B cell (primary cell): ENCODE results near the gene POU6F1. TPM values are rescaled to one million over a fixed set of nuclear protein-coding genes. Genes with fewer than 3 reads are reported as not detected.

Experiments
- ATAC-seq: fragments of 200-7000 bp; cut with Tn5 transposase; one replicate; pipeline ENCODE4 v1.10.0; 2021; ENCODE audit warnings: low read depth, mild to moderate bottlenecking, moderate number of reproducible peaks, moderate library complexity
- CTCF ChIA-PET: fragments of 350-600 bp; sonication (Branson Sonifier 250); formaldehyde crosslinking; loops from one replicate; lab custom pipeline; 2021; ENCODE audit warnings: antibody characterized with exemption, inconsistent platforms; lab: Charles Lee
- POLR2A ChIA-PET: fragments of 350-600 bp; sonication (Branson Sonifier 250); formaldehyde crosslinking; loops from one replicate; lab custom pipeline; 2021; ENCODE audit warnings: antibody characterized with exemption; lab: Charles Lee
- DNase-seq: peaks from one replicate; pipeline ENCODE4 v3.0.0; 2013
- H2AFZ ChIP-seq: 2 replicates; pipeline ENCODE4 v1.6.1; 2012; ENCODE audit warnings: mild to moderate bottlenecking, low read depth, low read length; ENCODE audit not compliant: insufficient read depth, poor library complexity, severe bottlenecking
- H3K27ac ChIP-seq, 2 donors: 1 replicate in 1 of 2; 2 replicates in 1 of 2; pipeline ENCODE4 v1.5.1; 2012 to 2013; ENCODE audit warnings: low read length in 2 of 2, mild to moderate bottlenecking in 2 of 2, moderate library complexity in 1 of 2
- H3K27me3 ChIP-seq, 4 experiments: fragments of 200-600 bp in 1 of 4; sonication (generic) in 1 of 4; replicated peaks in 1 of 4; 1 replicate in 2 of 4; 2 replicates in 2 of 4; pipeline versions ENCODE4 v1.6.1 to v1.7.0; 2013 to 2016; ENCODE audit warnings: low read length in 3 of 4, mild to moderate bottlenecking in 2 of 4, mixed read lengths in 1 of 4, moderate library complexity in 1 of 4; ENCODE audit not compliant: insufficient read depth in 4 of 4, control insufficient read depth in 3 of 4; ENCODE audit errors: control extremely low read depth in 1 of 4
- H3K36me3 ChIP-seq, 2 experiments: replicated peaks in 1 of 2; 1 replicate in 1 of 2; 2 replicates in 1 of 2; pipeline versions ENCODE4 v1.6.1 to v1.7.1; 2013; ENCODE audit warnings: low read length in 1 of 2; ENCODE audit not compliant: insufficient read depth in 2 of 2, control insufficient read depth in 1 of 2; ENCODE audit errors: control extremely low read depth in 1 of 2, extremely low read depth in 1 of 2
- H3K4me1 ChIP-seq, 2 donors: fragments of 200-600 bp in 1 of 2; sonication (generic) in 1 of 2; 1 replicate in 1 of 2; 2 replicates in 1 of 2; pipeline versions ENCODE4 v1.5.1 to v1.6.1; 2013 to 2017; ENCODE audit warnings: low read length in 2 of 2; ENCODE audit not compliant: control insufficient read depth in 2 of 2, insufficient read depth in 2 of 2
- H3K4me2 ChIP-seq: replicated peaks from 2 replicates; pipeline ENCODE3; 2012; ENCODE audit warnings: mild to moderate bottlenecking, low read depth, low read length; ENCODE audit not compliant: poor library complexity, severe bottlenecking
- H3K4me3 ChIP-seq, 5 experiments: fragments of 200-600 bp in 1 of 5; sonication (generic) in 1 of 5; 1 replicate in 3 of 5; 2 replicates in 2 of 5; pipeline versions ENCODE4 v1.5.1 to v1.7.0; 2011 to 2016; ENCODE audit warnings: low read length in 4 of 5, mild to moderate bottlenecking in 4 of 5, low read depth in 2 of 5, control low read depth in 1 of 5, moderate library complexity in 1 of 5; ENCODE audit not compliant: insufficient read depth in 1 of 5; ENCODE audit errors: control extremely low read depth in 1 of 5, extremely low read depth in 1 of 5
- H3K79me2 ChIP-seq: fragments of 200-600 bp; sonication (generic); one replicate; pipeline ENCODE4 v1.6.0; 2016; ENCODE audit warnings: low read length; ENCODE audit not compliant: control insufficient read depth, insufficient read depth
- H3K9ac ChIP-seq: fragments of 200-600 bp; sonication (generic); 2 replicates; pipeline ENCODE4 v1.6.1; 2017; ENCODE audit warnings: mild to moderate bottlenecking, low read length, moderate library complexity
- H3K9me3 ChIP-seq, 3 donors: one replicate each; pipeline versions ENCODE4 v1.6.1 to v1.7.1; 2013; ENCODE audit warnings: low read length in 2 of 3; ENCODE audit not compliant: control insufficient read depth in 2 of 3, insufficient read depth in 1 of 3; ENCODE audit errors: control extremely low read depth in 1 of 3
- H4K20me1 ChIP-seq: 2 replicates; pipeline ENCODE4 v1.6.0; 2012; ENCODE audit warnings: mild to moderate bottlenecking, low read length; ENCODE audit not compliant: insufficient read depth, control insufficient read depth, poor library complexity, severe bottlenecking
- H3K27ac Mint-ChIP-seq: one replicate; pipeline ENCODE4 v1.8.0; 2021; ENCODE audit warnings: mixed read lengths
- H3K27me3 Mint-ChIP-seq: one replicate; pipeline ENCODE4 v1.8.0; 2021; ENCODE audit warnings: mixed read lengths
- H3K4me1 Mint-ChIP-seq: one replicate; pipeline ENCODE4 v1.8.0; 2021; ENCODE audit warnings: mixed read lengths
- H3K4me3 Mint-ChIP-seq: one replicate; pipeline ENCODE4 v1.8.0; 2021; ENCODE audit warnings: mixed read lengths
- H3K9me3 Mint-ChIP-seq: one replicate; pipeline ENCODE4 v1.8.0; 2022; ENCODE audit warnings: mixed read lengths; ENCODE audit not compliant: insufficient read depth
- EZH2 ChIP-seq: IDR thresholded peaks from 2 replicates; pipeline ENCODE4 v1.6.1; 2012; ENCODE audit warnings: borderline replicate concordance, low read depth, mild to moderate bottlenecking, moderate library complexity, low read length; ENCODE audit not compliant: insufficient read depth, poor library complexity, severe bottlenecking
- WGBS: methylation state at CpG from one replicate; pipeline ENCODE4 v1.1.5; 2013; ENCODE audit warnings: missing lambda C conversion rate; ENCODE audit not compliant: insufficient coverage; 5-methylcytosine and 5-hydroxymethylcytosine counted together
- intact Hi-C: fragments of 100-400 bp; cut with micrococcal nuclease; formaldehyde crosslinking; loops from one replicate; pipeline ENCODE4 v1.10.0; 2022
- polyA plus RNA-seq: library from polyadenylated mRNA; depleted of rRNA; stranded (reverse); fragments of >200 nt; gene quantifications from 2 replicates; pipeline ENCODE4 v1.2.3, GENCODE V29; 2012
- total RNA-seq, 2 donors: library from RNA; stranded (reverse); fragments of 120-200 nt in 1 of 2; gene quantifications; 1 replicate in 1 of 2; 2 replicates in 1 of 2; pipeline versions ENCODE4 v1.2.3 to v1.2.4, GENCODE V29; 2013 to 2022
- TF ChIP-seq, protein P1 (sequence below): fragments of 200-600 bp; IDR thresholded peaks from one replicate; pipeline ENCODE4 v1.8.0; 2022; ENCODE audit warnings: antibody characterized with exemption, mild to moderate bottlenecking

The POU6F1 gene
- total and polyA plus RNA-seq, 2 donors (not counting 1 experiment from before 2014, with no cell fraction given) = 27.7 to 62.6 TPM

DNA sequence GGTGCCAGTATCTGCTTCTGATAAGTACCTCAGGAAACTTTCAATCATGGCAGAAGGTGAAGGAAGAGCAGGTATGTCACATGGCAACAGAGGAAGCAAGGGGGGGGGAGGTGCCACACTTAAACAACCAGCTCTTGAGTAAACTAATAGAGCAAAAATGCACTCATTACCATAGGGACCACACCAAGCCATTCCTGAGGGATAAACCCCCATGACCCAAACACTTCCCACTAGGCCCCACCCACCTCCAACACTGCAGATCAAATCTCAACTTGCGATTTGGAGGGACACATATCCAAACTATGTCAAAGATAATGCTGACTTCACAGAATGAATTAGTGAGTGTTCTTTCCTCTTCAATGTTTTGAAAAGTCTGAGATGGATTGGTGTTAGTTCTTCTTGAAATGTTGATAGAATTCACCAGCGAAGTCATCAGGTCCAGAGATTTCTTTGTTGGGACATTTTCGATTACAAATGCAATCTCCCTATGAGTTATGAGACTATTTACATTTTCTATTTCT lies 61.6 kb downstream of the POU6F1 start:
- H3K27me3 ChIP-seq = no peaks in the 10 kb centered on the region
- no peaks in the 10 kb centered on the region for H3K36me3 ChIP-seq
- Mint-ChIP-seq H3K4me3 (no peak overlapping the region), H3K27me3 (no peaks in the 10 kb centered on the region), H3K9me3 (no peaks in the 10 kb centered on the region), H3K27ac (no peak overlapping the region), H3K4me1 (peaks cover 15% of the 10 kb centered on the region)
- peaks cover 24% of the 10 kb centered on the region for H3K79me2 ChIP-seq
- ATAC-seq = no peak
- intact Hi-C loops = no loop called here
- no peaks in the 10 kb centered on the region for H3K9me3 ChIP-seq
- TF ChIP-seq EZH2 = no peak
- TF ChIP-seq, protein P1, sequence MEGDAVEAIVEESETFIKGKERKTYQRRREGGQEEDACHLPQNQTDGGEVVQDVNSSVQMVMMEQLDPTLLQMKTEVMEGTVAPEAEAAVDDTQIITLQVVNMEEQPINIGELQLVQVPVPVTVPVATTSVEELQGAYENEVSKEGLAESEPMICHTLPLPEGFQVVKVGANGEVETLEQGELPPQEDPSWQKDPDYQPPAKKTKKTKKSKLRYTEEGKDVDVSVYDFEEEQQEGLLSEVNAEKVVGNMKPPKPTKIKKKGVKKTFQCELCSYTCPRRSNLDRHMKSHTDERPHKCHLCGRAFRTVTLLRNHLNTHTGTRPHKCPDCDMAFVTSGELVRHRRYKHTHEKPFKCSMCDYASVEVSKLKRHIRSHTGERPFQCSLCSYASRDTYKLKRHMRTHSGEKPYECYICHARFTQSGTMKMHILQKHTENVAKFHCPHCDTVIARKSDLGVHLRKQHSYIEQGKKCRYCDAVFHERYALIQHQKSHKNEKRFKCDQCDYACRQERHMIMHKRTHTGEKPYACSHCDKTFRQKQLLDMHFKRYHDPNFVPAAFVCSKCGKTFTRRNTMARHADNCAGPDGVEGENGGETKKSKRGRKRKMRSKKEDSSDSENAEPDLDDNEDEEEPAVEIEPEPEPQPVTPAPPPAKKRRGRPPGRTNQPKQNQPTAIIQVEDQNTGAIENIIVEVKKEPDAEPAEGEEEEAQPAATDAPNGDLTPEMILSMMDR = no peak
- no CpG with 5 or more reads among the region's 3 CpGs for WGBS
- H3K27ac ChIP-seq = no peak overlapping the region
- H3K9ac ChIP-seq = no peak overlapping the region
- peaks cover 15% of the 10 kb centered on the region for H4K20me1 ChIP-seq
- peaks cover 0 to 3% of the 10 kb centered on the region in 2 donors for H3K4me1 ChIP-seq
- H3K4me3 ChIP-seq = no peak overlapping the region
- POLR2A ChIA-PET = no interaction called here
- H2AFZ ChIP-seq = no peak overlapping the region
- DNase-seq = no peak
- no peak overlapping the region for H3K4me2 ChIP-seq
- CTCF ChIA-PET = interaction anchor here (1.3 kb wide), 1 partner anchor 184 kb away, joined by 3 read pairs; no protein-coding TSS in a partner anchor

DNA sequence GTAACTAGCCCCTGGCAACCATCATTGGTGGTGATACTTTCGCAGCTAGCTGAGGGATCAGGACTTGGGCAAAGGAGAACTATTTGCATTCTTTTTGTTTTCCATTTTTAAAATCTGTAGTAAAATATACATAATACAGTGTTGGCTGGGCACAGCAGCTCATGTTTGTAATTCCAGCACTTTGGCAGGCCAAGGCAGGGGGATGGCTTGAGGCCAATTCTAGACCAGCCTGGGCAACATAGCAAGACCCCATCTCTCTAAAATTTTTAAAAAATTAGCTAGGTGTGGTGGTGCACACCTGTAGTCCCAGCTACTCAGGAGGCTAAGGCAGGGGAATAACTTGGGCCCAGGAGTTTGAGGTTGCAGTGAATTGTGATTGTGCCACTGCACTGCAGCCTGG lies 64.9 kb downstream of the POU6F1 start:
- intact Hi-C loops = no loop called here
- peaks cover 0 to 3% of the 10 kb centered on the region in 2 donors for H3K4me1 ChIP-seq
- H3K9ac ChIP-seq = no peak overlapping the region
- no peaks in the 10 kb centered on the region for H3K36me3 ChIP-seq
- Mint-ChIP-seq H3K4me1 (peaks cover 19% of the 10 kb centered on the region), H3K4me3 (no peak overlapping the region), H3K27ac (no peak overlapping the region), H3K9me3 (no peaks in the 10 kb centered on the region), H3K27me3 (no peaks in the 10 kb centered on the region)
- DNase-seq (no peak), ATAC-seq (no peak)
- H3K9me3 ChIP-seq = no peaks in the 10 kb centered on the region
- H3K4me2 ChIP-seq = no peak overlapping the region
- ChIA-PET CTCF (no interaction called here), POLR2A (no interaction called here)
- no peak overlapping the region for H3K4me3 ChIP-seq
- no peaks in the 10 kb centered on the region for H3K79me2 ChIP-seq
- TF ChIP-seq EZH2 = no peak
- TF ChIP-seq, protein P1 = no peak
- no peaks in the 10 kb centered on the region for H3K27me3 ChIP-seq
- H3K27ac ChIP-seq = no peak overlapping the region
- WGBS = no CpG with 5 or more reads among the region's 1 CpG
- no peaks in the 10 kb centered on the region for H4K20me1 ChIP-seq
- no peak overlapping the region for H2AFZ ChIP-seq
